Ishikawa (cell line): ENCODE data around the gene IKZF2.

ENCODE experiments used
- CEBPB ChIP-seq: IDR thresholded peaks from 2 replicates; pipeline ENCODE4 v1.6.1; 2012
- CREB1 ChIP-seq: IDR thresholded peaks from 2 replicates; pipeline ENCODE4 v1.6.1; 2012; ENCODE audit warnings: low read depth
- EGR1 ChIP-seq: IDR thresholded peaks from 2 replicates; pipeline ENCODE4 v1.6.1; 2012
- EP300 ChIP-seq: IDR thresholded peaks from 2 replicates; pipeline ENCODE4 v1.6.1; 2012; ENCODE audit warnings: borderline replicate concordance
- FOXM1 ChIP-seq: IDR thresholded peaks from 2 replicates; pipeline ENCODE4 v1.6.1; 2012; ENCODE audit warnings: low read depth, borderline replicate concordance
- RAD21 ChIP-seq: IDR thresholded peaks from 2 replicates; pipeline ENCODE4 v1.6.1; 2012; ENCODE audit warnings: low read depth
- TAF1 ChIP-seq: IDR thresholded peaks from 2 replicates; pipeline ENCODE4 v1.6.1; 2012; ENCODE audit warnings: low read depth, mild to moderate bottlenecking
- TEAD4 ChIP-seq: IDR thresholded peaks from 2 replicates; pipeline ENCODE4 v1.6.1; 2012
- USF1 ChIP-seq: IDR thresholded peaks from 2 replicates; pipeline ENCODE4 v1.6.1; 2012
- YY1 ChIP-seq: IDR thresholded peaks from 2 replicates; pipeline ENCODE4 v1.6.1; 2012; ENCODE audit warnings: low read depth
- TF ChIP-seq, protein P1 (sequence below): IDR thresholded peaks from 2 replicates; pipeline ENCODE4 v1.6.1; 2012
- TF ChIP-seq, protein P2 (sequence below): IDR thresholded peaks from 2 replicates; pipeline ENCODE4 v1.6.1; 2012; ENCODE audit warnings: low read depth, mild to moderate bottlenecking

DNA sequence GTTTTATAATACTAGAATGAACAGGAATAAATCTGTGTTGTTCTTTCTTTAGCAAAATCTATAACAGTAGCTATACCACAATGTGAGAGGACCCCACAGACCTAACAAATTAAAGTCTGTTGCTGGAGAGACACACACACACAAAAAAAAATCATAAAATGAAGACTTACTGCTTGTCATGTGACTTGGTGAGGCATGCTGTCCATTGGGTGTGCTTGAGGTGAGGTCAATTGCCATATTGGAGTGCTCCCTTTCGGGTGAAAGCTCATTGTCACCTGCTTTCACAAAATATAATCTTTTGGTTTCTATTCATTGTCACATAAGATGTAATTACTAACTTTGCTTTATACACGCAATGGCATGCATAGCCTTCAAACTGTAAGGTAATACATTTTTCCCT lies 3.9 kb downstream of the IKZF2 start:
- no peak for TF ChIP-seq EGR1
- no peak for TF ChIP-seq EP300
- TF ChIP-seq TAF1: no peak
- TF ChIP-seq CEBPB: no peak
- TF ChIP-seq, protein P1, sequence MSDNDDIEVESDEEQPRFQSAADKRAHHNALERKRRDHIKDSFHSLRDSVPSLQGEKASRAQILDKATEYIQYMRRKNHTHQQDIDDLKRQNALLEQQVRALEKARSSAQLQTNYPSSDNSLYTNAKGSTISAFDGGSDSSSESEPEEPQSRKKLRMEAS: no peak
- TF ChIP-seq YY1: no peak
- TF ChIP-seq FOXM1: no peak
- TF ChIP-seq TEAD4: no peak
- no peak for TF ChIP-seq CREB1
- no peak for TF ChIP-seq RAD21
- no peak for TF ChIP-seq USF1
- TF ChIP-seq, protein P2, sequence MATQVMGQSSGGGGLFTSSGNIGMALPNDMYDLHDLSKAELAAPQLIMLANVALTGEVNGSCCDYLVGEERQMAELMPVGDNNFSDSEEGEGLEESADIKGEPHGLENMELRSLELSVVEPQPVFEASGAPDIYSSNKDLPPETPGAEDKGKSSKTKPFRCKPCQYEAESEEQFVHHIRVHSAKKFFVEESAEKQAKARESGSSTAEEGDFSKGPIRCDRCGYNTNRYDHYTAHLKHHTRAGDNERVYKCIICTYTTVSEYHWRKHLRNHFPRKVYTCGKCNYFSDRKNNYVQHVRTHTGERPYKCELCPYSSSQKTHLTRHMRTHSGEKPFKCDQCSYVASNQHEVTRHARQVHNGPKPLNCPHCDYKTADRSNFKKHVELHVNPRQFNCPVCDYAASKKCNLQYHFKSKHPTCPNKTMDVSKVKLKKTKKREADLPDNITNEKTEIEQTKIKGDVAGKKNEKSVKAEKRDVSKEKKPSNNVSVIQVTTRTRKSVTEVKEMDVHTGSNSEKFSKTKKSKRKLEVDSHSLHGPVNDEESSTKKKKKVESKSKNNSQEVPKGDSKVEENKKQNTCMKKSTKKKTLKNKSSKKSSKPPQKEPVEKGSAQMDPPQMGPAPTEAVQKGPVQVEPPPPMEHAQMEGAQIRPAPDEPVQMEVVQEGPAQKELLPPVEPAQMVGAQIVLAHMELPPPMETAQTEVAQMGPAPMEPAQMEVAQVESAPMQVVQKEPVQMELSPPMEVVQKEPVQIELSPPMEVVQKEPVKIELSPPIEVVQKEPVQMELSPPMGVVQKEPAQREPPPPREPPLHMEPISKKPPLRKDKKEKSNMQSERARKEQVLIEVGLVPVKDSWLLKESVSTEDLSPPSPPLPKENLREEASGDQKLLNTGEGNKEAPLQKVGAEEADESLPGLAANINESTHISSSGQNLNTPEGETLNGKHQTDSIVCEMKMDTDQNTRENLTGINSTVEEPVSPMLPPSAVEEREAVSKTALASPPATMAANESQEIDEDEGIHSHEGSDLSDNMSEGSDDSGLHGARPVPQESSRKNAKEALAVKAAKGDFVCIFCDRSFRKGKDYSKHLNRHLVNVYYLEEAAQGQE: no peak
